Uterus (tissue), 4 donors: ENCODE measurements around the gene HES7. TPM values are rescaled to one million over a fixed set of nuclear protein-coding genes. Genes with fewer than 3 reads are reported as not detected.
"Not testable (repeated sequence)": the region's sequence is repeated elsewhere in the genome, so short reads cannot be mapped to it uniquely, and the experiment has no call there.

Experiments used
- DNase-seq, 2 donors: peaks; one replicate each; pipeline ENCODE4 v3.0.0-alpha.2; 2019 to 2020
- H3K27ac ChIP-seq, 2 donors: fragments of 200-600 bp; sonication (generic); 1 replicate in 1 of 2; 2 replicates in 1 of 2; pipeline ENCODE4 v1.5.1; 2016 to 2018
- H3K27me3 ChIP-seq, 2 donors: fragments of 200-600 bp; sonication (generic); one replicate each; pipeline ENCODE4 v1.5.1; 2018 to 2019; ENCODE audit warnings: control low read depth in 1 of 2
- H3K36me3 ChIP-seq, 2 donors: fragments of 200-600 bp; sonication (generic); one replicate each; pipeline ENCODE4 v1.5.1; 2019; ENCODE audit warnings: control low read depth in 1 of 2
- H3K4me1 ChIP-seq, 2 donors: fragments of 200-600 bp; sonication (generic); one replicate each; pipeline ENCODE4 v1.5.1; 2018 to 2019; ENCODE audit warnings: control low read depth in 1 of 2
- H3K4me3 ChIP-seq, 2 donors: fragments of 200-600 bp; sonication (generic); 1 replicate in 1 of 2; 2 replicates in 1 of 2; pipeline ENCODE4 v1.5.1; 2018 to 2019; ENCODE audit warnings: mild to moderate bottlenecking in 1 of 2
- H3K9me3 ChIP-seq, 2 donors: fragments of 200-600 bp; sonication (generic); one replicate each; pipeline ENCODE4 v1.5.1; 2019; ENCODE audit warnings: control low read depth in 1 of 2
- CTCF ChIP-seq, 4 experiments: fragments of 200-600 bp in 2 of 4; fragments of 450-650 bp in 2 of 4; sonication (generic) in 2 of 4; IDR thresholded peaks; one replicate each; pipeline ENCODE4 v1.5.1; 2016 to 2019; ENCODE audit warnings: antibody characterized with exemption in 4 of 4, mild to moderate bottlenecking in 2 of 4, moderate library complexity in 1 of 4
- POLR2A ChIP-seq, 2 donors: fragments of 450-650 bp; IDR thresholded peaks; one replicate each; pipeline ENCODE4 v1.6.1; 2016; ENCODE audit warnings: antibody characterized with exemption in 2 of 2, mild to moderate bottlenecking in 1 of 2, moderate library complexity in 1 of 2
- intact Hi-C: fragments of 100-400 bp; cut with DNase I; formaldehyde crosslinking; loops from one replicate; pipeline ENCODE4 v1.15.1; 2023; ENCODE audit warnings: low total_unique reads
- total RNA-seq, 4 donors: library from RNA; depleted of rRNA in 3 of 4; stranded (reverse); fragments of >200 nt in 3 of 4; gene quantifications; one replicate each; pipeline versions ENCODE4 v1.1.0 to v1.2.4, GENCODE V29; 2014 to 2023
- donor health status: DM: yes; HTN: yes; CAD: no.

Gene HES7
- total RNA-seq, 4 donors from 2014 or later = 0.61 TPM; not detected in 3

DNA sequence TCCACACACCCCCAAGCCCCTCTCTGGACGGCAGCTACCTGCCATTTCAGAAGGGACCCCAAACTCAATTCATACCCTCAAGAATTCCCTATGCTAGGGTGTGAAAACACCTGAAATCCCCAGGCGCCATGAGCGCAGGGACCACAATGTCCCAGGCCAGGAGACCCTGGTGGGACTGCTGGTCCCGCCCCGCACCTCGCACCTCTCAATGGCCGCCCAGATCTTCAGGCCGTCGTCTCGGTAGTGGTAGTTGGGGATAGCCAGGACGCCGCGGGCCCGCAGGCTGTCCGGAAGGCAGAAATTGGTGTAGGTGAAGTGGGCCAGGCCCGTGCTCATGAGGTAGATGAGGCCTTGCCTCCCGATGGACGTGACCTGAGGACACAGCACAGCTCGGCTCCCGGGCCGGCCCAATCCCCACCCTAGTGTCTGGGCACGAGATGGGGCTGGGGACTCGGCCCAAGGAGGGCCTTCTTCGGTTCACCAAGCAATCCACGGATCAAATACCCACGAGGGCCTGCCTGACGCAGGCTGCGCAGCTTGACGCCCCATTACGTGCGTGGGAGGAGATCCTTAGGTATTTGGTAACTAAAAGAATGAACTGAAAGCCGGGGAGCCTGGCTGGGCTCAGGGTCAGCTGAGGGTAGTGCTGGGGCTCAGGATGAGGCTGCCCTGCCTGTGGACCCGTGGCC is 14.8 kb downstream of the HES7 start:
- Histone ChIP-seq H3K27ac (no peak overlapping the region), H3K36me3 (no peaks in the 10 kb centered on the region), H3K27me3 (peaks cover 0 to 27% of the 10 kb centered on the region in 2 donors), H3K9me3 (no peaks in the 10 kb centered on the region), H3K4me3 (no peak overlapping the region), H3K4me1 (peaks cover 0 to 7% of the 10 kb centered on the region in 2 donors)
- no peak for DNase-seq
- intact Hi-C loops = no loop called here
- TF ChIP-seq POLR2A (IDR thresholded peaks at IDR 0.05) (no peak), CTCF (IDR thresholded peaks at IDR 0.05) (no peak)

DNA sequence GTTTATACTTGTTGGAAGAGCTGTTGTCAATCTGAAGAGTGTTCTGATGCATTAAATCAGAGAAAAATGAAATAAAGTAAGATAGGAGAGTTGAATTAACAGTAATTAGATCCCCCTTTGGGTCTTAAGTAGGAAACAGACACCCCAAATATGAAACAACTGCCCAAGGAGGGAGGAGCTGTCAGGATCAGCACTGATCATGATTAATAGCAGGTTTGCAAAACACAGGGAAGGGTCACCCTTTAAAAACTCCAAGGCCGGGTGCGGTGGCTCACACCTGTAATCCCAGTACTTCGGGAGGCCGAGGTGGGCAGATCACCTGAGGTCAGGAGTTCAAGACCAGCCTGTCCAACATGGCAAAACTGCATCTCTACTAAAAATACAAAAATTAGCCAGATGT is 16.9 kb downstream of the HES7 start:
- DNase-seq, H3K4me1 ChIP-seq, intact Hi-C loops, H3K36me3 ChIP-seq, H3K27ac ChIP-seq, H3K4me3 ChIP-seq, H3K9me3 ChIP-seq: not testable (repeated sequence)
- H3K27me3 ChIP-seq = peaks cover 0 to 16% of the 10 kb centered on the region in 2 donors

- H3K4me3 ChIP-seq = no peak overlapping the region
- TF ChIP-seq POLR2A (IDR thresholded peaks at IDR 0.05) = no peak
- TF ChIP-seq CTCF (IDR thresholded peaks at IDR 0.05) = no peak
- intact Hi-C loops = no loop called here
- H3K36me3 ChIP-seq = no peaks in the 10 kb centered on the region
- H3K9me3 ChIP-seq = no peaks in the 10 kb centered on the region
- H3K4me1 ChIP-seq = peaks cover 0 to 7% of the 10 kb centered on the region in 2 donors
- no peak overlapping the region for H3K27ac ChIP-seq
- peaks cover 0 to 10% of the 10 kb centered on the region in 2 donors for H3K27me3 ChIP-seq
- no peak for DNase-seq
These were observed 17.9 kb downstream of the HES7 start for GRCh38 chr17:8105957-8106398.

GRCh38 chr17:8104911-8105310 is 19.0 kb downstream of the HES7 start:
- H3K4me3 ChIP-seq = no peak overlapping the region
- DNase-seq = no peak
- H3K9me3 ChIP-seq = no peaks in the 10 kb centered on the region
- no peak overlapping the region for H3K27ac ChIP-seq
- TF ChIP-seq POLR2A (IDR thresholded peaks at IDR 0.05) = no peak
- no peak for TF ChIP-seq CTCF (IDR thresholded peaks at IDR 0.05)
- H3K4me1 ChIP-seq = peaks cover 0 to 2% of the 10 kb centered on the region in 2 donors
- H3K27me3 ChIP-seq = peaks cover 0 to 4% of the 10 kb centered on the region in 2 donors
- intact Hi-C loops = no loop called here
- H3K36me3 ChIP-seq = no peaks in the 10 kb centered on the region

DNA sequence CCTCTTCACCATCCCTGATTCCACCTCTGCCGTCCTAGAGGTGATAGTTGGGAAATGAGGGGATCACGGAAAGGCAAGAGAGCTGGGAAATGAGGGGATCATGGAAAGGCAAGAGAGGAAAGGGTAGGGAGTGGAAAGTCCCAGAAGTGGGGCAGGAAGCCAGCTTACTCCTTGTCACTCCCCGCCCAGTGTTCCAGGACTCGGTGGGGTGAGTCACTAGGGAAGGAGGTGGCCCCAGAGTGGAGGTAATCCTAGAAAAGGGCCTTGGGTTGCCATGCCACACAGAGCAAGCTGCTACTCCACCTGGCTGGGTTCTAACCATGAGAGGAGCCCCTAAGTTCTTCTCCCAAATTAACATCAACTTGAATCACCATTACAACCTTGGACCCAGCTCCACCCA is 20.4 kb downstream of the HES7 start:
- no peaks in the 10 kb centered on the region for H3K9me3 ChIP-seq
- intact Hi-C loops = no loop called here
- no peak overlapping the region for H3K27ac ChIP-seq
- DNase-seq = no peak
- no peaks in the 10 kb centered on the region for H3K4me1 ChIP-seq
- H3K27me3 ChIP-seq = no peaks in the 10 kb centered on the region
- no peaks in the 10 kb centered on the region for H3K36me3 ChIP-seq
- no peak overlapping the region for H3K4me3 ChIP-seq
- no peak for TF ChIP-seq CTCF (IDR thresholded peaks at IDR 0.05)
- no peak for TF ChIP-seq POLR2A (IDR thresholded peaks at IDR 0.05)
